IMR-90 (cell line): Measurements from ENCODE around the gene TTC27. TPM values are rescaled to one million over a fixed set of nuclear protein-coding genes. Genes with fewer than 3 reads are reported as not detected.

Experiments used
- ATAC-seq: fragments of 200-7000 bp; cut with Tn5 transposase; 2 replicates; pipeline ENCODE4 v1.9.1; 2020; ENCODE audit warnings: low read depth, mild to moderate bottlenecking, moderate library complexity
- BruUV-seq: library from RNA; stranded (reverse); fragments of 400-500 nt; replicated peaks from 2 replicates; lab custom pipeline; 2021; lab: Mats Ljungman, UMichigan
- CTCF ChIA-PET: fragments of 300-600 bp; formaldehyde crosslinking; extraction: SDS; loops from one replicate; lab custom pipeline; 2021; ENCODE audit warnings: antibody characterized with exemption; lab: Yijun Ruan, JAX
- POLR2A ChIA-PET: fragments of 300-600 bp; sonication (Branson Sonifier 250); formaldehyde crosslinking; loops from one replicate; lab custom pipeline; 2022; ENCODE audit warnings: antibody characterized with exemption; ENCODE audit not compliant: unreplicated experiment; lab: Charles Lee
- DNase-seq: peaks from one replicate; pipeline ENCODE4 v3.0.0; 2013
- H2AFZ ChIP-seq: replicated peaks from 2 replicates; pipeline ENCODE3; 2013; ENCODE audit warnings: low read length, mild to moderate bottlenecking; ENCODE audit not compliant: poor library complexity
- H2AK5ac ChIP-seq: 2 replicates; pipeline ENCODE4 v1.6.1; 2013; ENCODE audit warnings: low read depth, low read length, inconsistent platforms
- H2AK9ac ChIP-seq: replicated peaks from 2 replicates; pipeline ENCODE3; 2013; ENCODE audit warnings: mild to moderate bottlenecking, low read depth, low read length, moderate library complexity; ENCODE audit not compliant: poor library complexity
- H2BK120ac ChIP-seq: 2 replicates; pipeline ENCODE4 v1.6.1; 2013; ENCODE audit warnings: low read depth, low read length, inconsistent platforms
- H2BK15ac ChIP-seq: 3 replicates; pipeline ENCODE4 v1.6.1; 2013; ENCODE audit warnings: low read depth, low read length, inconsistent platforms
- H2BK20ac ChIP-seq: 2 replicates; pipeline ENCODE4 v1.6.1; 2013; ENCODE audit warnings: low read depth, mild to moderate bottlenecking, inconsistent platforms, low read length, moderate library complexity
- H2BK5ac ChIP-seq: 2 replicates; pipeline ENCODE4 v1.6.1; 2013; ENCODE audit warnings: mild to moderate bottlenecking, low read depth, low read length, inconsistent platforms; ENCODE audit not compliant: poor library complexity, severe bottlenecking
- H3K14ac ChIP-seq: replicated peaks from 2 replicates; pipeline ENCODE4 v1.6.1; 2013; ENCODE audit warnings: low read depth, low read length, inconsistent platforms
- H3K18ac ChIP-seq: 2 replicates; pipeline ENCODE4 v1.6.1; 2013; ENCODE audit warnings: low read depth, low read length, control low read depth
- H3K23ac ChIP-seq: 2 replicates; pipeline ENCODE4 v1.6.1; 2013; ENCODE audit warnings: low read depth, low read length, inconsistent platforms
- H3K27ac ChIP-seq: 2 replicates; pipeline ENCODE4 v1.5.1; 2013; ENCODE audit warnings: mild to moderate bottlenecking, control low read depth, low read length; ENCODE audit not compliant: insufficient read depth
- H3K27me3 ChIP-seq: 2 replicates; pipeline ENCODE4 v1.6.1; 2013; ENCODE audit warnings: low read length; ENCODE audit not compliant: control insufficient read depth, insufficient read depth
- H3K36me3 ChIP-seq: 2 replicates; pipeline ENCODE4 v1.6.1; 2013; ENCODE audit warnings: low read length, mixed read lengths; ENCODE audit not compliant: control insufficient read depth, insufficient read depth
- H3K4ac ChIP-seq: 2 replicates; pipeline ENCODE4 v1.6.1; 2013; ENCODE audit warnings: low read depth, low read length, inconsistent platforms
- H3K4me1 ChIP-seq: 2 replicates; pipeline ENCODE4 v1.6.1; 2013; ENCODE audit warnings: low read length, mixed read lengths; ENCODE audit not compliant: control insufficient read depth, insufficient read depth
- H3K4me2 ChIP-seq: 2 replicates; pipeline ENCODE4 v1.6.1; 2013; ENCODE audit warnings: low read depth, mild to moderate bottlenecking, control low read depth, low read length, moderate library complexity
- H3K4me3 ChIP-seq: 2 replicates; pipeline ENCODE4 v1.5.1; 2013; ENCODE audit warnings: low read depth, mild to moderate bottlenecking, control low read depth, low read length, moderate library complexity; ENCODE audit not compliant: insufficient read depth
- H3K56ac ChIP-seq: 2 replicates; pipeline ENCODE4 v1.6.1; 2013; ENCODE audit warnings: low read length, inconsistent platforms; ENCODE audit not compliant: insufficient read depth; ENCODE audit errors: extremely low read depth
- H3K79me1 ChIP-seq, 2 experiments: 2 replicates each; pipeline ENCODE4 v1.6.1; 2013; ENCODE audit warnings: low read length in 2 of 2, inconsistent platforms in 1 of 2, low read depth in 1 of 2
- H3K9ac ChIP-seq: 2 replicates; pipeline ENCODE4 v1.6.1; 2013; ENCODE audit warnings: low read depth, low read length, control low read depth
- H3K9me1 ChIP-seq: 2 replicates; pipeline ENCODE4 v1.6.1; 2013; ENCODE audit warnings: low read length, inconsistent platforms; ENCODE audit not compliant: insufficient read depth
- H3K9me3 ChIP-seq: 2 replicates; pipeline ENCODE4 v1.6.1; 2013; ENCODE audit warnings: low read length; ENCODE audit not compliant: control insufficient read depth, insufficient read depth
- H4K20me1 ChIP-seq: 2 replicates; pipeline ENCODE4 v1.6.1; 2013; ENCODE audit warnings: low read length, inconsistent platforms; ENCODE audit not compliant: insufficient read depth
- H4K5ac ChIP-seq: 2 replicates; pipeline ENCODE4 v1.6.1; 2013; ENCODE audit warnings: mild to moderate bottlenecking, low read depth, low read length, control low read depth
- H4K8ac ChIP-seq, 2 experiments: 2 replicates each; pipeline ENCODE4 v1.6.1; 2013; ENCODE audit warnings: low read depth in 2 of 2, low read length in 2 of 2, control low read depth in 1 of 2, inconsistent platforms in 1 of 2
- H4K91ac ChIP-seq: 2 replicates; pipeline ENCODE4 v1.6.1; 2013; ENCODE audit warnings: low read depth, low read length, inconsistent platforms; ENCODE audit not compliant: insufficient read depth
- FOS ChIP-seq: fragments of 150-350 bp; IDR thresholded peaks from 2 replicates; pipeline ENCODE4 v1.6.1; 2016; ENCODE audit warnings: low read depth, low read length
- WGBS, 2 experiments: methylation state at CpG; one replicate each; pipeline versions ENCODE4 v1.1.5 to v1.1.7; 2013; ENCODE audit warnings: missing lambda C conversion rate in 2 of 2; ENCODE audit not compliant: insufficient read length in 1 of 2; ENCODE audit errors: extremely low coverage in 2 of 2; 5-methylcytosine and 5-hydroxymethylcytosine counted together
- dilution Hi-C: fragments of 300-500 bp; cut with HindIII; formaldehyde crosslinking; loops from one replicate; pipeline ENCODE4 v1.14.3; 2018; ENCODE audit warnings: low sequenced_read_pairs; ENCODE audit not compliant: unreplicated experiment
- in situ Hi-C: fragments of 300-500 bp; cut with MboI; formaldehyde crosslinking; loops from 3 replicates; pipeline ENCODE4 v1.14.3; 2019; ENCODE audit warnings: low sequenced_read_pairs, inconsistent platforms, mixed read lengths
- intact Hi-C: fragments of 100-400 bp; cut with micrococcal nuclease; formaldehyde crosslinking; loops from 2 replicates; pipeline ENCODE4 v1.10.0; 2022
- polyA plus RNA-seq, 3 experiments: library from polyadenylated mRNA; depleted of rRNA; stranded (reverse); fragments of >200 nt; gene quantifications; 2 replicates each; pipeline ENCODE4 v1.2.3, GENCODE V29; 2012; ENCODE audit warnings: low replicate concordance in 1 of 3
- total RNA-seq: library from RNA; depleted of rRNA; stranded (reverse); fragments of >200 nt; gene quantifications from 2 replicates; pipeline ENCODE4 v1.2.3, GENCODE V29; 2012
- TF ChIP-seq, protein P1 (sequence below): fragments of 150-350 bp; IDR thresholded peaks from 2 replicates; pipeline ENCODE4 v1.6.1; 2017; ENCODE audit warnings: mild to moderate bottlenecking, antibody characterized with exemption, low read length, low read depth

TTC27 gene
- total and polyA plus RNA-seq, 2 of the 4 experiments (the other 2 are of a cell fraction) = 12.7 to 30.5 TPM

- Histone ChIP-seq H3K9ac (no peak overlapping the region), H4K20me1 (no peaks in the 10 kb centered on the region), H3K36me3 (no peaks in the 10 kb centered on the region), H3K27ac (no peak overlapping the region), H2BK120ac (peak overlapping the region; percentile 71), H4K5ac (peak overlapping the region; percentile 57), H2AK9ac (no peak overlapping the region), H3K23ac (peak overlapping the region; percentile 44), H2AK5ac (peak overlapping the region; percentile 86; the same call in 1 of the 2 replicates), H4K91ac (peak overlapping the region; percentile 58), H3K4me3 (no peak overlapping the region), H4K8ac (peak overlapping the region in 1 of 2 experiments; percentile 59; a peak in 3 of 4 replicates), H3K56ac (no peak overlapping the region), H3K18ac (peak overlapping the region; percentile 48), H3K9me3 (no peaks in the 10 kb centered on the region), H3K4me1 (peaks cover 10% of the 10 kb centered on the region), H3K27me3 (no peaks in the 10 kb centered on the region), H3K9me1 (peaks cover 6% of the 10 kb centered on the region), H3K14ac (peak overlapping the region; percentile 69; the same call in 1 of the 2 replicates), H3K4ac (peak overlapping the region; percentile 51; the same call in 1 of the 2 replicates), H2BK15ac (peak overlapping the region; percentile 85; the same call in 2 of the 3 replicates), H3K4me2 (no peak overlapping the region), H2BK5ac (peak overlapping the region; percentile 40), H2BK20ac (peak overlapping the region; percentile 41), H2AFZ (no peak overlapping the region), H3K79me1 (peaks cover 0 to 4% of the 10 kb centered on the region in 2 experiments; a peak in 1 of 4 replicates)
- intact Hi-C loops = no loop called here
- ATAC-seq = peak; percentile 65
- TF ChIP-seq FOS = 0 out of 2 replicates have a peak, but pooled peaks have one; percentile 4
- TF ChIP-seq, protein P1, sequence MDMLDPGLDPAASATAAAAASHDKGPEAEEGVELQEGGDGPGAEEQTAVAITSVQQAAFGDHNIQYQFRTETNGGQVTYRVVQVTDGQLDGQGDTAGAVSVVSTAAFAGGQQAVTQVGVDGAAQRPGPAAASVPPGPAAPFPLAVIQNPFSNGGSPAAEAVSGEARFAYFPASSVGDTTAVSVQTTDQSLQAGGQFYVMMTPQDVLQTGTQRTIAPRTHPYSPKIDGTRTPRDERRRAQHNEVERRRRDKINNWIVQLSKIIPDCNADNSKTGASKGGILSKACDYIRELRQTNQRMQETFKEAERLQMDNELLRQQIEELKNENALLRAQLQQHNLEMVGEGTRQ = no peak
- CTCF ChIA-PET = interaction anchor here (0.7 kb wide), 1 partner anchor 10 kb away, joined by 3 read pairs; no protein-coding TSS in a partner anchor
- in situ Hi-C loops = no loop called here
- DNase-seq = peak; percentile 78
- BruUV-seq = no TSS peak
- WGBS, 2 experiments = 96% methylated on average over 3 of the region's 4 CpGs; no CpG with 5 or more reads in 1 of the 2 experiments
- POLR2A ChIA-PET = interaction anchor here (0.7 kb wide), 1 partner anchor 406 kb away, joined by 3 read pairs; no protein-coding TSS in a partner anchor
- dilution Hi-C loops = no loop called here
Measured at GRCh38 chr2:32805104-32806095, 177.6 kb downstream of the TTC27 start.
